ENCODE data around the gene PKP2. TPM values are rescaled to one million over a fixed set of nuclear protein-coding genes. Genes with fewer than 3 reads are reported as not detected.

PKP2 gene
- total RNA-seq, 1 experiment from 2014 or later: 5.3 TPM

- CTCF ChIA-PET: no interaction called here
- no peak for DNase-seq (ENCODE audit: low spot score)
- peak overlapping the region; percentile 54 for H3K4me3 ChIP-seq (ENCODE audit: low read depth, low read length, poor library complexity, severe bottlenecking)
- H3K27ac ChIP-seq (ENCODE audit: low read depth, low read length, poor library complexity, severe bottlenecking): no peak overlapping the region
- TF ChIP-seq CTCF (conservative IDR thresholded peaks at IDR 0.05; ENCODE audit: low read depth, low read length) (no peak), EZH2 (IDR thresholded peaks at IDR 0.05; ENCODE audit: borderline replicate concordance, low read depth, low read length, poor library complexity, severe bottlenecking) (no peak)
- no peaks in the 10 kb centered on the region for H3K4me1 ChIP-seq (ENCODE audit: insufficient read depth, low read length, poor library complexity, severe bottlenecking)
- H3K36me3 ChIP-seq (ENCODE audit: insufficient read depth, low read length, poor library complexity, severe bottlenecking): no peaks in the 10 kb centered on the region
- H3K27me3 ChIP-seq (replicated peaks; ENCODE audit: insufficient read depth, low read depth, low read length, poor library complexity): peaks cover 15% of the 10 kb centered on the region
- intact Hi-C loops (cut with micrococcal nuclease; ENCODE audit: unreplicated experiment): no loop called here
- H3K9me3 ChIP-seq (ENCODE audit: low read depth, low read length, poor library complexity, severe bottlenecking): no peaks in the 10 kb centered on the region
- POLR2A ChIA-PET (ENCODE audit: low non-redundant PET): no interaction called here
- no TSS peak for BruUV-seq (replicated peaks)
Measured at GRCh38 chr12:32897281-32897610, 669 bp upstream of the PKP2 start.

- H3K9me3 ChIP-seq (ENCODE audit: low read depth, low read length, poor library complexity, severe bottlenecking): no peaks in the 10 kb centered on the region
- H3K27ac ChIP-seq (ENCODE audit: low read depth, low read length, poor library complexity, severe bottlenecking): no peak overlapping the region
- POLR2A ChIA-PET (ENCODE audit: low non-redundant PET): no interaction called here
- H3K4me3 ChIP-seq (ENCODE audit: low read depth, low read length, poor library complexity, severe bottlenecking): peak overlapping the region; percentile 54
- intact Hi-C loops (cut with micrococcal nuclease; ENCODE audit: unreplicated experiment): no loop called here
- no peaks in the 10 kb centered on the region for H3K36me3 ChIP-seq (ENCODE audit: insufficient read depth, low read length, poor library complexity, severe bottlenecking)
- H3K27me3 ChIP-seq (replicated peaks; ENCODE audit: insufficient read depth, low read depth, low read length, poor library complexity): peaks cover 15% of the 10 kb centered on the region
- DNase-seq (ENCODE audit: low spot score): no peak
- TF ChIP-seq CTCF (conservative IDR thresholded peaks at IDR 0.05; ENCODE audit: low read depth, low read length) (0 out of 2 replicates have a peak, but pooled peaks have one; percentile 20), EZH2 (IDR thresholded peaks at IDR 0.05; ENCODE audit: borderline replicate concordance, low read depth, low read length, poor library complexity, severe bottlenecking) (no peak)
- H3K4me1 ChIP-seq (ENCODE audit: insufficient read depth, low read length, poor library complexity, severe bottlenecking): no peaks in the 10 kb centered on the region
- CTCF ChIA-PET: no interaction called here
- BruUV-seq (replicated peaks): TSS peak; percentile 23
Measured at GRCh38 chr12:32895688-32896431, 717 bp downstream of the PKP2 start.

GRCh38 chr12:32894566-32894965 lies 2.0 kb downstream of the PKP2 start:
- peaks cover 15% of the 10 kb centered on the region for H3K27me3 ChIP-seq (replicated peaks; ENCODE audit: insufficient read depth, low read depth, low read length, poor library complexity)
- H3K4me1 ChIP-seq (ENCODE audit: insufficient read depth, low read length, poor library complexity, severe bottlenecking): no peaks in the 10 kb centered on the region
- intact Hi-C loops (cut with micrococcal nuclease; ENCODE audit: unreplicated experiment): no loop called here
- no TSS peak for BruUV-seq (replicated peaks)
- no peak overlapping the region for H3K27ac ChIP-seq (ENCODE audit: low read depth, low read length, poor library complexity, severe bottlenecking)
- H3K4me3 ChIP-seq (ENCODE audit: low read depth, low read length, poor library complexity, severe bottlenecking): no peak overlapping the region
- H3K36me3 ChIP-seq (ENCODE audit: insufficient read depth, low read length, poor library complexity, severe bottlenecking): no peaks in the 10 kb centered on the region
- TF ChIP-seq CTCF (conservative IDR thresholded peaks at IDR 0.05; ENCODE audit: low read depth, low read length) (no peak), EZH2 (IDR thresholded peaks at IDR 0.05; ENCODE audit: borderline replicate concordance, low read depth, low read length, poor library complexity, severe bottlenecking) (no peak)
- POLR2A ChIA-PET (ENCODE audit: low non-redundant PET): no interaction called here
- no peaks in the 10 kb centered on the region for H3K9me3 ChIP-seq (ENCODE audit: low read depth, low read length, poor library complexity, severe bottlenecking)
- CTCF ChIA-PET: no interaction called here
- DNase-seq (ENCODE audit: low spot score): no peak
